ENCODE results near the gene P2RX6.
"Not testable (repeated sequence)": the region's sequence is repeated elsewhere in the genome, so short reads cannot be mapped to it uniquely, and the experiment has no call there.

- TF ChIP-seq CTCF, POLR2A (IDR thresholded peaks at IDR 0.05): not testable (repeated sequence)
Measured at GRCh38 chr22:21048448-21048847, 33.5 kb downstream of the P2RX6 start.

All from right lobe of liver (tissue), 4 donors.